GF-D8 (cell line): Measurements from ENCODE around the gene DDOST.

ENCODE experiments used
- DNase-seq: peaks from one replicate; lab custom pipeline; 2025; lab: John Stamatoyannopoulos, UW

The DDOST gene

DNA sequence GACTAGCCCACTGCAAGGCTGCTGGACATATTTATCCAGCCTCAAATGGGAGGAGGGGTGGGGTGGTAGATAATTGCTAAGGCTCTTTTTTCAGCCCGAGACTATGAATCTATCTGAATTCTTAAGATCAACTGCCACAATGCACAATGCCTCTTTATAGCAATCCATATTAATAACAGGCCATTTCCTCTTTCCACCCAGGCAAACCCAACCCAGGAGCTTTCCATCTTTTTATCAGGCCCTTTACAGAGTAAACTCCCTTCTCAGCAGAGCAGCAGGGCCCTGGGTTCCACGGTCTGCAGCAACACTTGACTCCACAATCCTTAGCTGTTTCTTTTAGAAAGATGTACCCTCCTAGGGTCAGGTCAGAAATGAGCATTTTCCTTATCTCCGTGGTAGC, 806 bp downstream of the DDOST start:
- no peak for DNase-seq

DNA sequence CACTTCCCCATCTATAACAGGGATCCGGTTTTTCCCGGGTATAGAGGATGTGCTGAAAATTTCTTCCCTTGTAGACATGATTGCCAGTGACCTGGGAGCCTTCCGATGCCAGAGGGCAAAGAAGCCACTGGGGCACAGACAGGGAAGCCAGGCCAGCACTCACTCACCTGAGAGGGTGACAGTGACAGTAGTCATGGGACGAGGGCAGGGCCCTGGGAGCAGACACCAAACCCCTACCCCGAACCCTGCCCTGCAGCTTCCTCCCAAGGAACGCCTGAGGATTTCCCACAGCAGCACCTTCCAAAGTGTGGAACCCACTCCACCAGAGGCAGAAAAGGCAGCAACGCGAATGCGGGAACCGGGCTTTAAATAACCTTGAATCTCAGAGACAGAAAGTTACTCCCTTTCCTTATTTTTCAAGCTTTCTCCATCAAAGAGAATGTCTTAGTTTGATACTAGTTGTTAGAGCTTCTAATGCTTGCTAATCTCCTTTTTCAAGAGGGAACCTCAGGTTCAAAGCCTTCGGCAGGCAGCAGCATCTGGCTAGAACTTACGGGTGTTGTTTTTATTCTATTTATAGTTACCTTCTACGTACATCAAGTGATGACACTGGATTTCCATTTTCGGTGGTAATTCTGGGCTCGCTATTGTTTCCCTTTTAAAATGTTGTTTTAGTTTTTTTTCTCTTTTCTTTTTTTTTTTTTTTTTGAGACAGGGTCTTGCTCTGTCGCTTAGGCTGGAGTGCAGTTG, 2.8 kb downstream of the DDOST start:
- DNase-seq: no peak

DNA sequence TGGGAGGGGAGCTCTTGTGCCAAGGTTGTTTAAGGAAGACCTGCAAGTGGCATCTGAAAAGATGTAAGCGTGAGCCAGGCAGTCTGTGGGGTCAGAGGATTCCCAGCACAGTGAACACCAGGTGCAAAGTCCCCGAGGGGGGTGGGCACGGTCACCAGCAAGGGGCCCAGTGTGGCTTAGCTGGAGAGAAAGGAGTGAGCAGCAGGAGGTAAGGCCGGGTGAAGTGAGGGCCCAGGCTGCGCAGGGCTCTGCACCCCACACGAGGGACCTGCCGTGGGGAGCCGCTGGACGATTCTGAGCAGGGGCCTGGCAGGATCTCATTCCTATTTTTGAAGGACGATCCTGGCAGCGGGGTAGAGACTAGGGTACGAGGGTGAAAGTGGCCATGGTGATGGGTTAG, 4.1 kb downstream of the DDOST start:
- no peak for DNase-seq

DNA sequence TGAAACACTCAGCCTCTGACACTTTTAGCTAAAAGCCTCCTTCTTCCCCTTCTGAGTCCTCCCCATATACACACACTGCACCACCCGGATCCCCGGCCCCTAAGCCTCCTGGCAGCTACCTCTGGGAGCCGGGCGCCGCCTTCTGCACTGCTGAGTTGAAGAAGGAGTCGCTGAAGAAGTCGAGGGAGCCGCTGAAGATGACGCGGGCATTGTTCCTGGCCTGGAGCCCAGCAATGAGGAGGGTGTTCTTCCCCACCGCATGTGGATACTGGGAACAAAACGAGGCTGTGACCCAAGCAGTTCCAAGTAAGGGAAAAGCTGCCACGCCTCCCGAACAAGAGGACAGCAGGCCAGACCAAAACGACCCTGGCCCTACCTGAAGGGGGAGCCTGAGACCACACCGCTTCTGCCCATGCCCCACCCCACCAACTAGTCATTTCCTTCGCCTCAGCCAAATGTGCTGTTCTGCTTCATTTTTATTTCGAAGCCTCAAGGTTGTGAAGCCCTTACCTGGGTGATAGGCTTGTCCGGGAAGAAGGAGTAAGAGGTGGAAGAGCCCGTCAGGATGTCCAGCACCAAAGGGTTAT, 7.0 kb downstream of the DDOST start:
- DNase-seq: no peak

DNA sequence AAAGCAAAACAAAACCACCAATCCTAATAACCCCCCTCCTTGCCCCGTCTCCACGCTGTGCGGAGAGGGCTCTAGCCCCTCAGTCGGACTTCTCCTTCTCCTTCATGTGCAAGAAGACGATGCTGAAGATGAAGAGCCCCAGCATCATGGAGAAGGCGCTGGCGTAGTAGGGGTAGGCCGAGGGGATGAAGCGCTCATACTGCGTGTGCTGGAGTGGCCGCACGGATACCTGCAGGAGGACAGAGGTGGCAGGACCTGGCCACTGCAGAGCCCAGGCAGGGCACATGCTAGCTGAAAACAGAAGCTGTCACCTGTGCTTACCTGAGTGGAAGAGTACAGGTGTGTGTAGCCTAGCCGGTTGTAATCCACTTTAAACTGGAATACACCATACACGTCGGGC, 8.9 kb downstream of the DDOST start:
- DNase-seq: no peak

DNA sequence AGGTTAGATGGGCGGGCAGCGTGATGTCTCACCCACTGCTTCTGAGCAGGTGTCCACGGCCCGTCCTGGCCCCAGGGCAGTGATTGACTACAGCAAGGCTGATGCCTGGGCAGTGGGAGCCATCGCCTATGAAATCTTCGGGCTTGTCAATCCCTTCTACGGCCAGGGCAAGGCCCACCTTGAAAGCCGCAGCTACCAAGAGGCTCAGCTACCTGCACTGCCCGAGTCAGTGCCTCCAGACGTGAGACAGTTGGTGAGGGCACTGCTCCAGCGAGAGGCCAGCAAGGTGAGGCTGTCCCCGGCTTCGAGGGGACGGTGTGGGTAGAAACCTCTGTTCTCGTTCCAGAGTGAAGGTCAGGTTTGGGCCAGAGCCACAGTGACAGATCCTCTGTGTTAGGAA, 12.2 kb downstream of the DDOST start:
- DNase-seq: no peak

DNA sequence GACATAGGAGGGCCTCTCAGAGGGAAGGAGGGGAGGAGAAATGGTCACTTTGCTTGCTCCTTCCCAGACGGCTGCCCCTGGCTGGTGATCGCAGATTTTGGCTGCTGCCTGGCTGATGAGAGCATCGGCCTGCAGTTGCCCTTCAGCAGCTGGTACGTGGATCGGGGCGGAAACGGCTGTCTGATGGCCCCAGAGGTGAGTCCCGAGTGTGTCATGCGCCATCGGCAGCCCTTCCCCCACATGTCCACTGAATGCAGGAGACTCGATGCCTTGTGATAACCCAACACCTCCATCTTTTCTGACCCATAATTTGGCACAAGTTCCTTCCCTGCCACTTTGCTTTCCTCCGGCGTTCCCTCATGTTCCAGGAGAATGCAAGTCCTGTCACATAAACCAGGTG, 12.7 kb downstream of the DDOST start:
- DNase-seq: no peak

DNA sequence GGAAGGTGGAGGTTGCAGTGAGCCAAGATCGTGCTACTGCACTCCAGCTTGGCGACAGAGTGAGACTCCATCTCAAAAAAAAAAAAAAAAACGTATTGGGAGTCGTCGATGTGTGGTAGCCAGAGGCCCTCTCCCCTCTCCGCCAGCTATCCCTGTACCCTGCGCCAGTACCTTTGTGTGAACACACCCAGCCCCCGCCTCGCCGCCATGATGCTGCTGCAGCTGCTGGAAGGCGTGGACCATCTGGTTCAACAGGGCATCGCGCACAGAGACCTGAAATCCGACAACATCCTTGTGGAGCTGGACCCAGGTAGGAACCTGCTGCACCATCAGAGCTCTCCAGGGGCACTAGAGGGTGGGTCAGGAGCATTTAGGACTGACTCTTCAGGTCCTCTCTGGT, 15.8 kb downstream of the DDOST start:
- no peak for DNase-seq

DNA sequence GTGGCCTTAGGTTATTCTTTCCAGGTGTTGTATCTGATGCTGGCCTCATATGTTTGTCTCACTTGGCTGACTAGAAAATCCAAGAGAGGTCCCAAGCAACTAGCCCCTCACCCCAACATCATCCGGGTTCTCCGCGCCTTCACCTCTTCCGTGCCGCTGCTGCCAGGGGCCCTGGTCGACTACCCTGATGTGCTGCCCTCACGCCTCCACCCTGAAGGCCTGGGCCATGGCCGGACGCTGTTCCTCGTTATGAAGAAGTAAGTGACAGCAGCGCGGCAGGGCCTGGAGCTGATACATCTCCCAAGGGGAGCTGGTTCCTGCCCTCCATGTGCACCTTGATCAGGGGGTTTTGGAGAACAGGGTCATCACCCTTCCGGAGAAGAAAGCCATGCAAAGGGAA, 16.8 kb downstream of the DDOST start:
- no peak for DNase-seq

DNA sequence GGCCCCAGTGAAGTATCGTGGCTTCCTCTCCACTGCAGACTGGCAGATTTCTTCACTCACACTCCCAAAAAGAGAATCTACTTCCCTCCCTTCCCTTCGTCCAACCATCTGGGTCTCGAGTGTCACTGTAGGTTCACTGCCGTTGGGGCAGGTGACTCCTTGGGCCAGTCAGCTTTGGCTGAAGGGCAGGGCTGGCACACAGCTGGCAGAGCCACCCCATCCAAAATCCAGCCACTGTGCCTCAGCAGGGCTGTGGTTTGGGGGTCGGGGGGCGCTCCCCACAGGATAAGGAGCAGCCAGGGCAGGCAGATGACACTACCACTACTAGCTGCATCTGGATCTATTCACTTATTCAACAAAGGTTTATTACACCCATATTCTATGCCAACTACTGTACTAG, 18.1 kb downstream of the DDOST start:
- no peak for DNase-seq

DNA sequence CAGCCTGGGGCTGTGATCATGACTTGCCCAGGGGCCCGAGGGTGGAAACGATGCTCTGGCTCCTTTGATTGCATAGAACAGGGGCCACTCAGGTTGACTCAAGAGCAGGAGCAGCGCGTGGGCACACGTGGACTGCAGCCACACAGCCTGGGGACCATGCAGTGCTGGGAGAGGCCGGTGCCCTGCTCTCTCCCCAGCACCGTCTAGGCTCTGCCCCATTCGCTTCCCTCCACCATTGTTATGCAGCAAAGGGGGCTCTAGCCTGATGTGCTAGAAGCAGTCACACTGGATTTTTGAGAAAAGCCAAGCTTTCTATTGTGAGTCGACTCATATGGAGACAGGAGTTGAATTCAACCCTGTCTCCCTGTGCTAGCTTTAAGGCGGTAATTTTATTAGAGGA, 19.2 kb downstream of the DDOST start:
- DNase-seq: no peak

DNA sequence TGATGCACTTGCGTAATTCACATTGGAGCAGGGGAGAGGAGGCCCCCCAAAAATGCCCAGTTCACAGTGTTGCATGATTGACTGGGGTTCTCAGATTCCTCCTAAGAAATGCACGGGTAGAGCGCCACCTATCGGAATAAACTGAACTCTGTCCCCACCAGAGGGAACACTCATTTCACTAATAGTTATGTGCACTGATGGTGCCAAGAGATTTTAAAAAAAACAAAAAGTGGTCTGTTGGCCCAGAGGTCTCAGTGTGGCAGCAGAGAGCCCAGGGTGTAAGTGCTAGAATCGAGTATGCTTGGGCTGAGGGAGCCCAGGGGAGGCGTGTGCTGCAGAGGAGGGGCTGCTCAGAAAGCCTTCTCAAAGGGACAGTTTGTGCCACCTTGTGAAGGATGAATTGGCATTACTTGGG, 21.0 kb downstream of the DDOST start:
- DNase-seq: peak; percentile 10

DNA sequence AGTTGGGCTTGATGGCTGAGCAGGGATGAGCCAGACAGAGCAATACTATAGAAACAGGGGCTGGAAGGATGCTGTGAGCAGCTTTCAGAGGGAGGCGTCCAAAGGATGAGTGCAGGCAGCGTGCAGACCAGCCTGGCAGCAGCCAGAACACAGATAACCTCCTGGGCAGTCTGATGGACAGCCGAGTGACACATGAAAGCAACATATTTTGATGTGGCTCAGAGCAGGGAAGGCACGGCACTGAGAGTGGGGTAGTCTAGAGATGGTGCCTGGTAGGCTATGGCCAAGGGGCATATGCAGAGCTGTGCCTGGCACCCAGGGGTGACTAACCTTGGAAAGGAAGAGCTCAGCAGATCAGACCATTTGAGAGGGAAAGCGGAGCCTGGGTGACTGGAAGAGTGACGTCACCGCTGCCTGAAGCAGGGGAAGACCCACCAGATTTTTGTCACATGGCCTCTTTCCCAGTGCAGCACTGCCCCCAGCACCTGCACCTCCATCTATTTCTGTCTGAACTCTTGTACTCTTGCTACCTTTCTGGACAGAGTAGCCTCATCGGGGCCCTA, 24.3 kb downstream of the DDOST start:
- DNase-seq: no peak

DNA sequence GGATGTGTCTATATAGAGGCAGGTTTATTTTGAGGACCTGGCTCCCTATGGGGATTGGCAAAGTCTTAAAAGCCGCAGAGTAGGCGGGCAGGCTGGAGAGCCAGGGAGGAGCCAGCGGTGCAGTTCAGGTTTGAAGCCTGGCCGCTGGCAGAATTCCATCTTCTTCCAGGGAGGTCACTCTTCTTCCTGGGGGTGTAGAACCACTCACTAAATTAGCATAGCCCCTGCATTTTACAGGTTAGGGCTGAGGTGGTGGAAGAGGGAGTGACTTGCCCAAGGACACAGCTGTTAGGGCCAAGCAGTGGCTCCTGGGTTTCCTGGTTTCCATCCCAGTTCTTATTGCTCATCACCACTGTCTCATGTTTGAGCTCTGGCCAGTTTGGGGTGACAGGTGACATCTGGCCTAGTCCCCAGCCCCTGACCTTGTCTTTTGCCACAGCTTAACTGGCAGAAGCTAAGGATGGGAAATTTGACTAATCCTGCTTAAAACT, 26.5 kb downstream of the DDOST start:
- DNase-seq: peak; percentile 2

DNA sequence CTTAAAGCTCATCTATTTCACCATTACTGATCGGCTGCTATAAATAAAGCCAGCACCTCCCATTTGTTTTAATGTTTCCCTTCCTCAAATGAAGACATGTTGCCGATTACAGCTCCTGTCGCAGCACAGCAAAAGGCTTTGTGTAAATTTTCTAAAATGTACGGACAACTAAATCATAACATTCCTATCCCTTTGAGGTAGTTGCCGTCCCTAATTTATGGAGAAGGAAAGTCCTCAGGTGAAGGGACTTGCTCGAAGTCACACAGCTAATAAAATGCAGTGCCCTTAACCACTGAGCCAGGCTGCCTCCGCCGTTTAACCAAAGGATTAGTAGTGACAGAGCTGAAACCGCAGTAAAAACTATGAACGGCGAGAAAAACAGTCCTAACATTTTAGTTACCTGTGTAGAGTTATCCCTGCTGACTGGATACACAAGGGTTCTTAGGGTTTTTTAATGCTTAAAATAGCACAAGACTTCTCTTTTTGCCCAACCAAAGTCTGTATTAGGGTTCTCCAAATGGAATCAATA, 27.0 kb downstream of the DDOST start:
- no peak for DNase-seq

DNA sequence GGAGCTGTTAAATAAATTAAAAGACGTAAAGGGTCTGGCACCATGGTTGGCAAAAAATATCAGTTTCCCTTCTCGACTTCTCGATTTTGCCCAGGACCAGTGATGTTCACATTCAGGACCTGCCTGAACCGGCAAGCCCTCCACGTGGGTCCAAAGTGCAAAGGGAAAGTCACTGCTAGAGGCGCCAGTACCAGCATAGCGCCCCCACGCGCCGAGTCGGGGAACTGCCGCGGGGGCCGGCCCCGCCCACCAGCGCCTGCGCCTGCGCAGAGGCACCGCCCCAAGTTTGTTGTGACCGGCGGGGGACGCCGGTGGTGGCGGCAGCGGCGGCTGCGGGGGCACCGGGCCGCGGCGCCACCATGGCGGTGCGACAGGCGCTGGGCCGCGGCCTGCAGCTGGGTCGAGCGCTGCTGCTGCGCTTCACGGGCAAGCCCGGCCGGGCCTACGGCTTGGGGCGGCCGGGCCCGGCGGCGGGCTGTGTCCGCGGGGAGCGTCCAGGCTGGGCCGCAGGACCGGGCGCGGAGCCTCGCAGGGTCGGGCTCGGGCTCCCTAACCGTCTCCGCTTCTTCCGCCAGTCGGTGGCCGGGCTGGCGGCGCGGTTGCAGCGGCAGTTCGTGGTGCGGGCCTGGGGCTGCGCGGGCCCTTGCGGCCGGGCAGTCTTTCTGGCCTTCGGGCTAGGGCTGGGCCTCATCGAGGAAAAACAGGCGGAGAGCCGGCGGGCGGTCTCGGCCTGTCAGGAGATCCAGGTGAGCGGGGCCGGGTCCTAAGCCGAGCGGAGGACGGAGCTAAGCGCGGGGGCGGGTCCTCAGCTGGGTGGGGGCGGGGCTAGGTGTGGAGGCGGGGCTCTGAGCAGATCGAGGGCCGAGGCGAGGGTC, 27.7 kb downstream of the DDOST start, which contains the start of gene PINK1:
TSS of gene PINK1 (plus strand) at position 269 of the 875 bp plus-strand sequence. CDS start at position 360, 91 bp downstream.
- peak; percentile 31 for DNase-seq

DNA sequence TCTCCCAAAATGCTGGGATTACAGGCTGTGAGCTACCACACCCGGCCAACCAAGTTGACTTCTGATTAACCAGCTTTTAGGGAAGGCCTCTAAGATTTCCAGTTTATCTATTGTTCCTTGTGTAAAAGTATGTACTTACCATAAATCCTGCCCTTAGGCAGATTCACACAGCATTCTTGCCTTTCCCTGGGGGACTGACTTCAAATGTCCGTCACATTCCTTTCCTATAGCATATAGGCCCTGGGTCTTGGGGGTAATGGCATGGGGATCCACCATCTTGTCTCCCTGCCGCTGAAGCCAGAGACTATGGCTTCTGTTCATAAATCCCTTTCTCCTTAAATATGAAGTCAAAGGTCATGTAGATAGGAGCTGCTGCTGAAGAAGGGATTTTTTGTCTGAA, 28.8 kb downstream of the DDOST start:
- no peak for DNase-seq

DNA sequence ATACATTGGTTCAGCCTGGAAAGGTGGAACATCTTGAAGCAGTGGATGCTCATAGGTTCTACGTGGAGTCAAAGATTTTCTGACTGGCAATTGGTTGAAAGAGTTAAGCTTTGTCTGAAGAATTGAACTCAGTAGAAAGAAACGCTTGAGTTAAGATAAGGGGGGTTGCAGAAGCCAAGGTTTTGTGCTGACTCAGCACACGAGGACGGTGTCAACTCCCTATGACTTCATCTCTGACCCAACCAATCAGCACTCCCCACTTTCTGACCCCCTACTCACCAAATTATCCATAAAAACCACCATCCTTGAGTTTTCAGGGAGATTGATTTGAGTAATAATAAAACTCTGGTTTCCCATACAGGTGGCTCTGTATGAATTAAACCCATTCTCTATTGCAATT, 30.4 kb downstream of the DDOST start:
- DNase-seq: no peak

DNA sequence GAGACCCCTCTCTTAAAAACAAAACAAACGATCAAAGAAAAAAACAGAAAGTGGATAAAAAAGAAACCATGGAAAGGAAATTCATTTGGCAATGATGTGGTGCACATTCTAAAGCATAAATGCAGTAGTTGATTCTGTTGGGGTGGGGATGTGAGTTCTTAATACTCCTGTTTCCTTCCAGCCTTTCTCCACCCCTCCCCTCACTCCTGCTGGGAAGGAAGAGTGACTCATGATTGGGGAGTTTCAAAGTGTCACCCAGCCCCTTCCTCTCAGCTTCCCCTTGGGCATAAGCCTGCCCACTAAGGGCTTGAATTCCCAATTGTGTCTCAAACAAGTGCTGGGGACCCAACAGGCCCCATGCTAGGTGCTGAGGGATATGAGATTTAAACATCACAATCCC, 34.6 kb downstream of the DDOST start:
- DNase-seq: no peak

DNA sequence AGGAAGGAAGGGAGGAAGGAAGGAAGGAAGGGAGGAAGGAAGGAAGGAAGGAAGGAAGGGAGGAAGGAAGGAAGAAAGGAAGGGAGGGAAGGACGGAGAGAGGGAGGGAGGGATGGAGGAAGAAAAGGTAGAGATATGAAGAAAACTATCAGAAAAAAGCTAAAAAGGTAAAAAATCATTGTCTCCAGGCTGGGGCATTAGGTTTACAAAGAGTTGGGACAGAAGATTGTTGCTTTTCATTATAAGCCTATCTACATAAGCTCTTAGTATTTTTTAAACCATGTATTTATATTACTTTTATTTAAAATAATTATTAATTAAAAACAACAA, 35.1 kb downstream of the DDOST start:
- no peak for DNase-seq

DNA sequence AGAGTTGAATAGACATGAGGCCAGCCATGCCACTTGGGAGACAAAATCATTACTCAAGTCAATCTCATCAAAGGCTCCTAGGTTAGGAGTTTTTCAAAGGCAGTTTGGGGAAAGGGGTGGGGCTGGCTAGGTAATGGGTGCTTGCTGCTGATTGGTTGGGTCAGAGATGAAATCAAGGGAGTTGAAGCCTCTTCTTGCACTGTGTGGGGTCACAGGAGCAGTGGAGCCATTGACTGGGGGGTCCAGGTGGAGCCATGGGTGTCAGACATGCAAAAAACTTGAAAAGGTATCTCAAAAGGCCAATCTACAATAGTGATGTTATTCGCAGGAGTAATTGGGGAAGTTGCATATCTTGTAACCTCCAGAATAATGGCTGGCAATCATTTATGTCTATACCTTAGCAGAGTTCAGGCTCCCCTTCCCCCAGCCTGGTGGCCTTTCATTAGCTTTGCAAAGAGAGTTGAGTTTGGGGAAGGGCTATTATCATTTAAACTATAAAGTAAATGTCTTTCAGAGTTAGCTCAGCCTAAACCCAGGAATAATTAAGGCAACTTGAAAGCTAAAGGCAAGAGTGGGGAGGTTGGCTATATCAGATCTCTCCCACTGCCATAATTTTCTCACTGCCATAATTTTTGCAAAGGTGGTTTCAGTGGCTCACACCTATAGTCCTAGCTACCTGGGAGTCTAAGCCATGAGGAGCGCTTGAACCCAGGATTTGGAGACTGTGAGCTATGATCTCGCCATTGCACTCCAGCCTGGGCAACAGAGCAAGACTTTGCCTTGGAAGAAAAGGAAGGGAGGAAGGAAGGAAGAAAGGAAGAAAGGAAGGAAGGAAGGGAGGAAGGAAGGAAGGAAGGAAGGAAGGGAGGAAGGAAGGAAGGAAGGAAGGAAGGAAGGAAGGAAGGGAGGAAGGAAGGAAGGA, 35.7 kb downstream of the DDOST start:
- DNase-seq: no peak
